H4 (cell line): ENCODE measurements around the gene DAAM2. TPM values are rescaled to one million over a fixed set of nuclear protein-coding genes. Genes with fewer than 3 reads are reported as not detected.
A peak's percentile ranks its signal among the peaks of the same experiment; 100 is the strongest.

Experiments
- DNase-seq: peaks from one replicate; pipeline ENCODE4 v3.0.0-alpha.2; 2015; ENCODE audit warnings: low spot score
- total RNA-seq: library from RNA; depleted of rRNA; stranded (reverse); fragments of >200 nt; shearing (Covaris generic); gene quantifications from 2 replicates; pipeline ENCODE4 v1.2.3, GENCODE V29; 2014

Gene DAAM2
- total RNA-seq, 1 experiment from 2014 or later: 9.6 TPM

GRCh38 chr6:39844866-39845265 is 52.7 kb downstream of the DAAM2 start:
- no peak for DNase-seq

- DNase-seq: no peak
Measured at GRCh38 chr6:39847221-39847620, 55.0 kb downstream of the DAAM2 start.

GRCh38 chr6:39848171-39848570 is 56.0 kb downstream of the DAAM2 start:
- DNase-seq: no peak

GRCh38 chr6:39849228-39849627 is 57.1 kb downstream of the DAAM2 start:
- DNase-seq: no peak

- DNase-seq: no peak
Measured at GRCh38 chr6:39849764-39850163, 57.6 kb downstream of the DAAM2 start.

- no peak for DNase-seq
Measured at GRCh38 chr6:39850736-39851297, 58.6 kb downstream of the DAAM2 start.

GRCh38 chr6:39851331-39851730 is 59.2 kb downstream of the DAAM2 start:
- DNase-seq: no peak

GRCh38 chr6:39852324-39852723 is 60.1 kb downstream of the DAAM2 start:
- no peak for DNase-seq

GRCh38 chr6:39853604-39854003 is 61.4 kb downstream of the DAAM2 start:
- no peak for DNase-seq

- DNase-seq: no peak
Measured at GRCh38 chr6:39855356-39855995, 63.3 kb downstream of the DAAM2 start.

- no peak for DNase-seq
Measured at GRCh38 chr6:39859025-39859424, 66.8 kb downstream of the DAAM2 start.

- no peak for DNase-seq
Measured at GRCh38 chr6:39861663-39862062, 69.5 kb downstream of the DAAM2 start.

GRCh38 chr6:39865011-39865888 is 73.1 kb downstream of the DAAM2 start:
- DNase-seq: peak; percentile 76

GRCh38 chr6:39867592-39867991 is 75.4 kb downstream of the DAAM2 start:
- no peak for DNase-seq

GRCh38 chr6:39870950-39871349 is 78.8 kb downstream of the DAAM2 start:
- DNase-seq: no peak

GRCh38 chr6:39873439-39873838 is 81.3 kb downstream of the DAAM2 start:
- DNase-seq: no peak

GRCh38 chr6:39876111-39876510 is 83.9 kb downstream of the DAAM2 start:
- no peak for DNase-seq

- DNase-seq: no peak
Measured at GRCh38 chr6:39876826-39877225, 84.7 kb downstream of the DAAM2 start.

- DNase-seq: no peak
Measured at GRCh38 chr6:39879535-39879934, 87.4 kb downstream of the DAAM2 start.

GRCh38 chr6:39880594-39880993 is 88.4 kb downstream of the DAAM2 start:
- no peak for DNase-seq

GRCh38 chr6:39881851-39882530 is 89.8 kb downstream of the DAAM2 start:
- DNase-seq: no peak

- DNase-seq: peak; percentile 70
Measured at GRCh38 chr6:39882531-39882899, 90.3 kb downstream of the DAAM2 start.
